Osteocyte (in vitro differentiated cells): ENCODE measurements around the gene ALOX15B. TPM values are rescaled to one million over a fixed set of nuclear protein-coding genes. Genes with fewer than 3 reads are reported as not detected.

Experiments
- DNase-seq: peaks from one replicate; pipeline ENCODE4 v3.0.0; 2021; ENCODE audit warnings: mixed read lengths; ENCODE audit not compliant: unreplicated experiment; ENCODE audit errors: extremely low spot score
- H3K27ac Mint-ChIP-seq: one replicate; pipeline ENCODE4 v1.8.0; 2021; ENCODE audit warnings: mild to moderate bottlenecking, mixed read lengths; ENCODE audit not compliant: unreplicated experiment
- H3K27me3 Mint-ChIP-seq: one replicate; pipeline ENCODE4 v1.8.0; 2021; ENCODE audit warnings: mixed read lengths; ENCODE audit not compliant: unreplicated experiment
- H3K36me3 Mint-ChIP-seq: one replicate; pipeline ENCODE4 v1.8.0; 2021; ENCODE audit warnings: mixed read lengths; ENCODE audit not compliant: unreplicated experiment
- H3K4me1 Mint-ChIP-seq: one replicate; pipeline ENCODE4 v1.8.0; 2021; ENCODE audit warnings: mixed read lengths; ENCODE audit not compliant: unreplicated experiment
- H3K4me3 Mint-ChIP-seq: one replicate; pipeline ENCODE4 v1.8.0; 2021; ENCODE audit warnings: mild to moderate bottlenecking, moderate library complexity, mixed read lengths; ENCODE audit not compliant: unreplicated experiment
- H3K9me3 Mint-ChIP-seq: one replicate; pipeline ENCODE4 v1.8.0; 2021; ENCODE audit warnings: mixed read lengths; ENCODE audit not compliant: unreplicated experiment
- total RNA-seq: library from RNA; stranded (reverse); gene quantifications from 2 replicates; pipeline ENCODE4 v1.2.1, GENCODE V29; 2021
- TF ChIP-seq, protein P1 (sequence below): fragments of 200-600 bp; sonication (generic); IDR thresholded peaks from 2 replicates; pipeline ENCODE4 v1.5.0; 2021; ENCODE audit warnings: antibody characterized with exemption, mild to moderate bottlenecking, moderate library complexity

The ALOX15B gene
- total RNA-seq, 1 donor from 2014 or later, result not detected

DNA sequence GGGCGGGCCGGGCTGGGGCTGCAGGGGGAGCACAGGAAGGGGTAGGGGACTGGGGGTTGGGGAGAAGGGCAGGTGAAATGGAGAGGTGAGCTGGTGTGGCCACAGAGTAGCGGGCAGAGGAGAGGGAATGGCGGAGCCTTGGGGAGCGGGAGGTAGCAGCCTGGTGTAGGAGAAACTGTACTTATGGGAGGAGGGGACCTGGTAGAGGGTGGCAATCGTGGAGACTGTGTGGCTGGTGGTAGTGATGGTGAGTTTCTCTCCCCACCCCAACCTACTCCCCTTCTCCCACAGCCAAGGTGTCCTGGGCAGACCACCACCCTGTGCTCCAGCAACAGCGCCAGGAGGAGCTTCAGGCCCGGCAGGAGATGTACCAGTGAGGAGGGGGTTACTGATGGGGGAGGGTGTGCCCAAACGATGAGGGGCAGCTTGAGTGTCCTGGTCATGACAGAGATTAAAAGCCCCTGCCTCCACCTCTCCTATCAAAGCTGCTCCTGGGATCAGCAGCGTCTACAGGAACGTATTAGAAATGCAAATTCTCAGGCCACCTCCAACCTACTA lies 831 bp downstream of the ALOX15B start:
- H3K36me3 Mint-ChIP-seq, result no peaks in the 10 kb centered on the region
- DNase-seq, result no peak
- no peaks in the 10 kb centered on the region for H3K9me3 Mint-ChIP-seq
- TF ChIP-seq, protein P1, sequence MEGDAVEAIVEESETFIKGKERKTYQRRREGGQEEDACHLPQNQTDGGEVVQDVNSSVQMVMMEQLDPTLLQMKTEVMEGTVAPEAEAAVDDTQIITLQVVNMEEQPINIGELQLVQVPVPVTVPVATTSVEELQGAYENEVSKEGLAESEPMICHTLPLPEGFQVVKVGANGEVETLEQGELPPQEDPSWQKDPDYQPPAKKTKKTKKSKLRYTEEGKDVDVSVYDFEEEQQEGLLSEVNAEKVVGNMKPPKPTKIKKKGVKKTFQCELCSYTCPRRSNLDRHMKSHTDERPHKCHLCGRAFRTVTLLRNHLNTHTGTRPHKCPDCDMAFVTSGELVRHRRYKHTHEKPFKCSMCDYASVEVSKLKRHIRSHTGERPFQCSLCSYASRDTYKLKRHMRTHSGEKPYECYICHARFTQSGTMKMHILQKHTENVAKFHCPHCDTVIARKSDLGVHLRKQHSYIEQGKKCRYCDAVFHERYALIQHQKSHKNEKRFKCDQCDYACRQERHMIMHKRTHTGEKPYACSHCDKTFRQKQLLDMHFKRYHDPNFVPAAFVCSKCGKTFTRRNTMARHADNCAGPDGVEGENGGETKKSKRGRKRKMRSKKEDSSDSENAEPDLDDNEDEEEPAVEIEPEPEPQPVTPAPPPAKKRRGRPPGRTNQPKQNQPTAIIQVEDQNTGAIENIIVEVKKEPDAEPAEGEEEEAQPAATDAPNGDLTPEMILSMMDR, result no peak
- no peak overlapping the region for H3K4me3 Mint-ChIP-seq
- no peaks in the 10 kb centered on the region for H3K4me1 Mint-ChIP-seq
- peaks cover 20% of the 10 kb centered on the region for H3K27me3 Mint-ChIP-seq
- H3K27ac Mint-ChIP-seq, result no peak overlapping the region

DNA sequence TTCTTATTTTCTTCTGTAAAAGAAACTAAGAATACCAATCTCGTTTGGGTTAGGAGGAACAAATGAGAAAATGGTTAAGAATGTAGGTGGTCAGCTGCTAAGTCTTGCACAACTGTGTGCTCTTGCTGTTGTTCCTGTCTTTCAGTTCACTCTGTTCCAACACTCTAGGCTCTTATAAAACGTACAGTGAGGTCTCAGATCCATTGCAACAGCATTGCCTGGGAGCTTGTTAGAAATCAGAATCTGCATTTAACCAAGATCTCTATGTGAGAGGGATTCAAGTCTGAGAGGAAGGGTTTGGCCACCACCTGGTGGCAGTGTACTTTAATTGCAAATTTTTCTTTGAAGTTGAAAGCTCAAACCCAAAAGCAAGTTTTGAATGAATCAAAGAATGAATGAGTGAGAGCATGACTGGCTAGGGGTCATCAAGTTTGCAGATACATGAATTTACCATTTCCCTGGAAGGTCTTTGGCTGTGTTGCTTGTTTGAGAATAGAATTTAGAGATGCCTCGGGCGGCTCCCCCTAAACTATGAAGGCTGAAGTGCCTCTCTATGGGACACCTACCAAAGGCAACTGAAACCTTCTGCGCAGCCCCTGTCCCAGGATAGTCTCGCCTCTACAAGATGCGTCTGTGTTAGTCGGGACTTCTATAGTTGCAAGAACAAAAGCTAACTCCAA lies 2.5 kb downstream of the ALOX15B start:
- no peaks in the 10 kb centered on the region for H3K4me1 Mint-ChIP-seq
- H3K4me3 Mint-ChIP-seq, result no peak overlapping the region
- no peaks in the 10 kb centered on the region for H3K9me3 Mint-ChIP-seq
- TF ChIP-seq, protein P1, result peak; percentile 65
- no peaks in the 10 kb centered on the region for H3K36me3 Mint-ChIP-seq
- no peak overlapping the region for H3K27ac Mint-ChIP-seq
- no peak for DNase-seq
- peaks cover 17% of the 10 kb centered on the region for H3K27me3 Mint-ChIP-seq

DNA sequence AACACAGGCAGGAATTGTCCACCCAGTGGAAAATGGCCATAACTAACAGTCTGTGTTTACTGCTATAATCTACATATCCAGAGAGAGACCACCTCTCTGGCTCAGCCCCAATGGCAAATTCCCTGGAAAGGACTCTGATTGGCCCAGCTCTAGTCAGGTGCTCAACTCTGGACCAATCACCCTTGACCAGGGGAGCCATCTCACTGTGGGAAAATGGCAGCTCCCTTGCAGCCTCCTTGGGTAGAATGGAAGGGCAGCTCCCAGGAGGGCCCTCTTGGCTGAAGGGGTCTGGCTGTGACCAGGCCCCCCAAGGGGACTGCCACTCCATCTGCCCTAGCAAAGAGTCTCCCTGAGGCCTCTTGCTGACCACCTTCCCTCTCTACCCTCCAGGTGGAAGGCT lies 3.1 kb downstream of the ALOX15B start:
- Mint-ChIP-seq H3K36me3 (no peaks in the 10 kb centered on the region), H3K27me3 (peaks cover 21% of the 10 kb centered on the region), H3K4me1 (no peaks in the 10 kb centered on the region), H3K9me3 (no peaks in the 10 kb centered on the region), H3K27ac (no peak overlapping the region), H3K4me3 (no peak overlapping the region)
- TF ChIP-seq, protein P1, result no peak
- DNase-seq, result no peak

DNA sequence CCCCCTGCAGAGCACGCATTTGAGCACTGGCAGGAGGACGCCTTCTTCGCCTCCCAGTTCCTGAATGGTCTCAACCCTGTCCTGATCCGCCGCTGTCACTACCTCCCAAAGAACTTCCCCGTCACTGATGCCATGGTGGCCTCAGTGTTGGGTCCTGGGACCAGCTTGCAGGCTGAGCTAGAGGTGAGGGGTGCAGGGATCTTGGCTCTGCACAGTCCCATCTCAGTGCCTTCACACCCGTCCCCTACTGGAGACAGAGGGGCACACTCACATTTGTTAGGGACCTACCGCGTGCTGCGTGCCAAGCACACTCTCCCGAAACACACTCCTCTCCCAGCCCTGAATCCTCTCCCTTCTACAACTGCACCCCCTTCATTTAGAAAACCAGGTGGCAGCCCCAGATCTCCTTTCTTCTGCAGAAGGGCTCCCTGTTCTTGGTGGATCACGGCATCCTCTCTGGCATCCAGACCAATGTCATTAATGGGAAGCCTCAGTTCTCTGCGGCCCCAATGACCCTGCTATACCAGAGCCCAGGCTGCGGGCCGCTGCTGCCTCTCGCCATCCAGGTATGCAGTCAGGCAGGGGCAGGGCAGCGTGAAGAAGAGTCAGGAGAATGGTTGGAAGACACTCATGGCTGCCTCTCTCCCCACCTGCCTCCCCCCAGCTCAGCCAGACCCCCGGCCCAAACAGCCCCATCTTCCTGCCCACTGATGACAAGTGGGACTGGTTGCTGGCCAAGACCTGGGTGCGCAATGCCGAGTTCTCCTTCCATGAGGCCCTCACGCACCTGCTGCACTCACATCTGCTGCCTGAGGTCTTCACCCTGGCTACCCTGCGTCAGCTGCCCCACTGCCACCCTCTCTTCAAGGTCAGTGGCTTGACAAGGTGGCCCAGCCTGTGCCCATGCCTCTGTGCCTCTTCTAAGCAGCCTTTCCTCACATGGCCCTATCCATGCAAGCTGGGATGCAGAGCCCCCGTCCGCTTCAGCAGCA lies 6.3 kb downstream of the ALOX15B start:
- Mint-ChIP-seq H3K27ac (no peak overlapping the region), H3K9me3 (no peaks in the 10 kb centered on the region), H3K4me3 (no peak overlapping the region), H3K27me3 (peaks cover 21% of the 10 kb centered on the region), H3K36me3 (no peaks in the 10 kb centered on the region), H3K4me1 (no peaks in the 10 kb centered on the region)
- TF ChIP-seq, protein P1, result no peak
- DNase-seq, result no peak
